Panc1 (cell line): ENCODE results near the gene SETMAR.
A peak's percentile ranks its signal among the peaks of the same experiment; 100 is the strongest.

Experiments
- POLR2AphosphoS5 ChIP-seq: IDR thresholded peaks from 2 replicates; pipeline ENCODE4 v1.6.1; 2012; ENCODE audit warnings: mild to moderate bottlenecking, low read depth, low read length, moderate library complexity
- REST ChIP-seq, 2 experiments: IDR thresholded peaks; 2 replicates each; pipeline ENCODE4 v1.6.1; 2011 to 2012; ENCODE audit warnings: low read depth in 2 of 2, control low read depth in 1 of 2, low read length in 1 of 2, mild to moderate bottlenecking in 1 of 2, moderate library complexity in 1 of 2; ENCODE audit not compliant: insufficient read depth in 1 of 2
- TF ChIP-seq, protein P1 (sequence below): fragments of 450-650 bp; IDR thresholded peaks from 2 replicates; pipeline ENCODE4 v1.5.1; 2017; ENCODE audit warnings: mild to moderate bottlenecking

- TF ChIP-seq REST (IDR thresholded peaks at IDR 0.05; ENCODE audit: insufficient read depth in 1 of 2, low read depth in 2 of 2, low read length in 1 of 2) (no peak), POLR2AphosphoS5 (no peak)
- TF ChIP-seq, protein P1, sequence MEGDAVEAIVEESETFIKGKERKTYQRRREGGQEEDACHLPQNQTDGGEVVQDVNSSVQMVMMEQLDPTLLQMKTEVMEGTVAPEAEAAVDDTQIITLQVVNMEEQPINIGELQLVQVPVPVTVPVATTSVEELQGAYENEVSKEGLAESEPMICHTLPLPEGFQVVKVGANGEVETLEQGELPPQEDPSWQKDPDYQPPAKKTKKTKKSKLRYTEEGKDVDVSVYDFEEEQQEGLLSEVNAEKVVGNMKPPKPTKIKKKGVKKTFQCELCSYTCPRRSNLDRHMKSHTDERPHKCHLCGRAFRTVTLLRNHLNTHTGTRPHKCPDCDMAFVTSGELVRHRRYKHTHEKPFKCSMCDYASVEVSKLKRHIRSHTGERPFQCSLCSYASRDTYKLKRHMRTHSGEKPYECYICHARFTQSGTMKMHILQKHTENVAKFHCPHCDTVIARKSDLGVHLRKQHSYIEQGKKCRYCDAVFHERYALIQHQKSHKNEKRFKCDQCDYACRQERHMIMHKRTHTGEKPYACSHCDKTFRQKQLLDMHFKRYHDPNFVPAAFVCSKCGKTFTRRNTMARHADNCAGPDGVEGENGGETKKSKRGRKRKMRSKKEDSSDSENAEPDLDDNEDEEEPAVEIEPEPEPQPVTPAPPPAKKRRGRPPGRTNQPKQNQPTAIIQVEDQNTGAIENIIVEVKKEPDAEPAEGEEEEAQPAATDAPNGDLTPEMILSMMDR, result peak; percentile 76; the same call in 1 of the 2 replicates
Observed at GRCh38 chr3:4290272-4290893, 12.8 kb upstream of the SETMAR start.
